GM23248 (cell line): ENCODE measurements around the gene COPZ2.

Experiments
- EZH2 ChIP-seq: fragments of 200-600 bp; sonication (generic); IDR thresholded peaks from 2 replicates; pipeline ENCODE4 v1.6.1; 2018; ENCODE audit warnings: antibody characterized with exemption, mild to moderate bottlenecking; ENCODE audit not compliant: insufficient read depth, poor library complexity, severe bottlenecking
- EZH2phosphoT487 ChIP-seq: fragments of 200-600 bp; sonication (generic); IDR thresholded peaks from 2 replicates; pipeline ENCODE4 v1.6.1; 2018; ENCODE audit warnings: antibody characterized with exemption, moderate library complexity, mild to moderate bottlenecking, low read depth; ENCODE audit not compliant: insufficient read depth

GRCh38 chr17:48031966-48032365, 5.6 kb downstream of the COPZ2 start:
- no peak for TF ChIP-seq EZH2
- TF ChIP-seq EZH2phosphoT487 = no peak
